Stimulated activated naive CD8-positive, alpha-beta T cell treated with anti-CD3 and anti-CD28 coated beads, Interleukin-15, Interleukin-2, amounts not matched to agents 100 ng/mL and 50 ng/mL, for 24 hours (primary cell): ENCODE data around the gene MRPL57.
"Not testable (repeated sequence)": the region's sequence is repeated elsewhere in the genome, so short reads cannot be mapped to it uniquely, and the experiment has no call there.

Experiments
- H3K27ac Mint-ChIP-seq: one replicate; pipeline ENCODE4 v1.8.0; 2021; ENCODE audit warnings: mild to moderate bottlenecking, mixed read lengths
- H3K27me3 Mint-ChIP-seq: one replicate; pipeline ENCODE4 v1.8.0; 2021; ENCODE audit warnings: mixed read lengths
- H3K36me3 Mint-ChIP-seq: one replicate; pipeline ENCODE4 v1.8.0; 2021; ENCODE audit warnings: low read depth, mixed read lengths
- H3K4me1 Mint-ChIP-seq: one replicate; pipeline ENCODE4 v1.8.0; 2021; ENCODE audit warnings: low read depth, mixed read lengths
- H3K4me3 Mint-ChIP-seq: one replicate; pipeline ENCODE4 v1.8.0; 2021; ENCODE audit warnings: mild to moderate bottlenecking, mixed read lengths
- H3K9me3 Mint-ChIP-seq: one replicate; pipeline ENCODE4 v1.8.0; 2021; ENCODE audit warnings: mixed read lengths

MRPL57 gene

GRCh38 chr13:21216332-21216731, 39.9 kb downstream of the MRPL57 start:
- H3K9me3 Mint-ChIP-seq = peaks cover 18% of the 10 kb centered on the region
- peaks cover 18% of the 10 kb centered on the region for H3K4me1 Mint-ChIP-seq
- no peak overlapping the region for H3K27ac Mint-ChIP-seq
- peaks cover 5% of the 10 kb centered on the region for H3K36me3 Mint-ChIP-seq
- H3K27me3 Mint-ChIP-seq = peaks cover 24% of the 10 kb centered on the region
- H3K4me3 Mint-ChIP-seq = no peak overlapping the region

- H3K36me3 Mint-ChIP-seq = no peaks in the 10 kb centered on the region
- peaks cover 11% of the 10 kb centered on the region for H3K27me3 Mint-ChIP-seq
- H3K27ac Mint-ChIP-seq = no peak overlapping the region
- peaks cover 9% of the 10 kb centered on the region for H3K9me3 Mint-ChIP-seq
- no peak overlapping the region for H3K4me3 Mint-ChIP-seq
- peaks cover 18% of the 10 kb centered on the region for H3K4me1 Mint-ChIP-seq
Measured at GRCh38 chr13:21218351-21219035, 42.0 kb downstream of the MRPL57 start.

DNA sequence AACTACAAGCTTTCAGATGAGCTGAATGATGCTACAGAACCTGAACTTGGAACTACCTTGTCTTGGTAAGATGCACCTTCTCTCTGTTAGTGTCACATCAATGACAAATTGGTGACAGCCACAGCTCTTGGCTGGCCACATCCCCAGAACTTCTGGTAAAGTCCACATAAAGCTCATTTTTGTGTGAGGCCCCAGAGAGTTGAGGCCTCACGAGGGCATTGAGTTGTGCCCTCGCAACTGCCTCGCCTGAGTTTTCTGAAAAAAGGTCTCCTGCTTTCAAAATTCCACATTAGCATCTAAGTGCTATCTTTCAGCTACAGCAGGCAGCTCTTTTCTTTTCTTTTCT, 42.6 kb downstream of the MRPL57 start:
- Mint-ChIP-seq H3K9me3 (peaks cover 9% of the 10 kb centered on the region), H3K36me3 (no peaks in the 10 kb centered on the region), H3K27ac (no peak overlapping the region), H3K27me3 (peaks cover 8% of the 10 kb centered on the region), H3K4me3 (no peak overlapping the region), H3K4me1 (peaks cover 18% of the 10 kb centered on the region)

GRCh38 chr13:21219716-21220115, 43.3 kb downstream of the MRPL57 start:
- not testable (repeated sequence) for H3K36me3 Mint-ChIP-seq, H3K27me3 Mint-ChIP-seq, H3K9me3 Mint-ChIP-seq, H3K27ac Mint-ChIP-seq, H3K4me3 Mint-ChIP-seq
- H3K4me1 Mint-ChIP-seq = peaks cover 18% of the 10 kb centered on the region

DNA sequence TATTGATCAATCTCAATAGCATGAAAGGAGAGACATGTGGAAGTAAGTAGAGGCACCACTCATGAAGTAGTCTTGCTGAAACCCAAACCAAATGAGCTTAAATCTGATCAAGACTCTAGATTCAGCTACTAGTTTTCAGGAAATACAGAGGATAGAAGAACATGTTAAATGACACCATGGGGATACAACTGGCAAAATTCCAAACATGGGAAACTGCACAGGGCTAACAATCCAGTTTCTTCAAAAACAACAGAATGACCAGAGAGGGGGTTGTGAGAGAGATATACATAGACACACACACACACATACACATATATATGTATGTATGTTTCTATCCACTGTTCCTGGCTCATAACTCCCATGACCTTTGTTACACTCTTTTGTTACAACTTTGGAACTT, 44.8 kb downstream of the MRPL57 start:
- Mint-ChIP-seq H3K27me3 (peaks cover 5% of the 10 kb centered on the region), H3K36me3 (no peaks in the 10 kb centered on the region), H3K4me1 (peaks cover 18% of the 10 kb centered on the region), H3K4me3 (no peak overlapping the region), H3K9me3 (peaks cover 9% of the 10 kb centered on the region), H3K27ac (no peak overlapping the region)

DNA sequence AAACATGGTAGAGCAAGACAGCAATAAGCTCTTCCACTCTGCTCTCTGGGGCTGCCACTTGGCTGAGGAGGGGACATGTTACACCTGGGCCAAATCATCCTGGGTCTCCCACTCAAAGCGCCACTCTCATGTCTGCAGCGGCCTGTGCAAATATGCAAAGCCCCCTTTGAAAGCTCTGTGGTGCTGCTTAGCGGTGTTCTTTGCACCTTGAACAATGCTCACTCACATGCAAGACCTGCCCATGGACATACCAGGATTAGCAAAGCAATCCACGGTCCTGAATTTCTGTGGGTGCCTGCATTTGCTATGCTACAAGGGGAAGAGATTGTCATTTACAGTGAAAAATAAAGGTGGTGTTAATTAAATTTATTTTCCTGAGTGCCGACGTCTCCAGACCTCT, 48.6 kb downstream of the MRPL57 start:
- Mint-ChIP-seq H3K36me3 (no peaks in the 10 kb centered on the region), H3K27me3 (peaks cover 5% of the 10 kb centered on the region), H3K9me3 (peaks cover 9% of the 10 kb centered on the region), H3K4me3 (no peak overlapping the region), H3K4me1 (no peaks in the 10 kb centered on the region), H3K27ac (no peak overlapping the region)

DNA sequence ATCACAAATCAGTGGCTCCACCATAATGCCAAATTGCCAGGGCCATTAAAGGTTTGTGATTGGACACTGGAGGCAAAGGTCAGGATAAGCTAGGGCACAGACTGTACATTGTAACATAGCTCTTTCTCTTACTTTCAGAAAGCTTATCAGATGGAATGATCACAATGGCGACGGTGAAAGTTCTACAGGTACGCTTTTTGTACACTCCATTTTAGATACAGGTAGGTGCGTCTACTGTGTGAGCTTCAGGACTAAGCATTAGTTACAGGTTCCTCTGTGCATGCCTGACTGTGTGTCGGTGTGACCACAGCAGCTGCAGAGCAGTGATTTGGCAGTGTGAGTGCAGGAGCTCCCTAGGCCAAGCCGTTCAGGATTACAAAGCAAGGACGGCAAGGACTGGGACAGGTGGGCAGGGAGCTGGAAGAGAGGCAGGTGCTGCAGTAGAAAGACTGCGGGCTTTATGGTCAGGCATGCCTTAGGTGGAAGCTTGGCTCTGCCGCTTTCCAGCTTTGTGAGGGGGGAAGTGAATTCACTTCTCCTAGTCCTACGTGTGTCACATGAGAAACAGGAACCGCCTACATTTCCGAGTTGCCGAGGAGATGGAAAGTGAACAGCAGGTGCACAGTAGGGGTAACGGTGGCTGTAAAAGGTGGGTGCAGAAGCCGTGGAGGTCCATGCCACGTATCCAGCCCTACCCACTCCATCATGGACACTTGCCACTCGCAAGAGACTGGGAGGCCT, 49.6 kb downstream of the MRPL57 start:
- Mint-ChIP-seq H3K4me3 (no peak overlapping the region), H3K36me3 (no peaks in the 10 kb centered on the region), H3K9me3 (peaks cover 8% of the 10 kb centered on the region), H3K27me3 (peaks cover 5% of the 10 kb centered on the region), H3K4me1 (no peaks in the 10 kb centered on the region), H3K27ac (no peak overlapping the region)

- Mint-ChIP-seq H3K4me3 (no peak overlapping the region), H3K27me3 (peaks cover 5% of the 10 kb centered on the region), H3K36me3 (no peaks in the 10 kb centered on the region), H3K27ac (no peak overlapping the region), H3K9me3 (no peaks in the 10 kb centered on the region), H3K4me1 (peaks cover 4% of the 10 kb centered on the region)
Measured at GRCh38 chr13:21227917-21228316, 51.5 kb downstream of the MRPL57 start.
